Thyroid gland (tissue), 4 donors: Measurements from ENCODE around the gene GPR137B. TPM values are rescaled to one million over a fixed set of nuclear protein-coding genes. Genes with fewer than 3 reads are reported as not detected.

Experiments used
- DNase-seq, 2 donors: peaks; one replicate each; pipeline ENCODE4 v3.0.0-alpha.2; 2019
- H3K27ac ChIP-seq, 3 donors: fragments of 200-600 bp; sonication (generic); 1 replicate in 2 of 3; 2 replicates in 1 of 3; pipeline ENCODE4 v1.5.1; 2016 to 2019; ENCODE audit warnings: mild to moderate bottlenecking in 1 of 3, moderate library complexity in 1 of 3
- H3K27me3 ChIP-seq: fragments of 200-600 bp; sonication (generic); one replicate; pipeline ENCODE4 v1.5.1; 2019
- H3K36me3 ChIP-seq, 2 donors: fragments of 200-600 bp; sonication (generic); one replicate each; pipeline ENCODE4 v1.5.1; 2016 to 2019
- H3K4me1 ChIP-seq, 2 donors: fragments of 200-600 bp; sonication (generic); one replicate each; pipeline ENCODE4 v1.5.1; 2017 to 2019
- H3K4me3 ChIP-seq, 3 donors: fragments of 200-600 bp; sonication (generic); replicated peaks in 1 of 3; 1 replicate in 2 of 3; 2 replicates in 1 of 3; pipeline ENCODE4 v1.5.1; 2016; ENCODE audit warnings: mild to moderate bottlenecking in 1 of 3
- H3K9me3 ChIP-seq: fragments of 200-600 bp; sonication (generic); one replicate; pipeline ENCODE4 v1.5.1; 2017
- CTCF ChIP-seq, 6 experiments: fragments of 200-600 bp in 3 of 6; fragments of 450-650 bp in 3 of 6; sonication (generic) in 3 of 6; IDR thresholded peaks; one replicate each; pipeline ENCODE4 v1.5.1; 2016 to 2019; ENCODE audit warnings: antibody characterized with exemption in 6 of 6, mild to moderate bottlenecking in 2 of 6, inconsistent platforms in 1 of 6, moderate library complexity in 1 of 6
- POLR2A ChIP-seq, 2 donors: fragments of 450-650 bp; IDR thresholded peaks; one replicate each; pipeline ENCODE4 v1.6.1; 2017; ENCODE audit warnings: antibody characterized with exemption in 2 of 2, mild to moderate bottlenecking in 2 of 2, moderate library complexity in 1 of 2
- WGBS, 2 donors: methylation state at CpG; one replicate each; pipeline ENCODE4 v1.1.5; 2017; 5-methylcytosine and 5-hydroxymethylcytosine counted together
- intact Hi-C: fragments of 100-400 bp; cut with DNase I; formaldehyde crosslinking; loops from one replicate; pipeline ENCODE4 v1.15.1; 2023
- total RNA-seq, 4 donors: library from RNA; depleted of rRNA; stranded (reverse); fragments of >200 nt; gene quantifications; one replicate each; pipeline ENCODE4 v1.2.3, GENCODE V29; 2016

The GPR137B gene
- total RNA-seq, 4 donors from 2014 or later = 15.1 to 30.0 (median 15.6) TPM

- no peaks in the 10 kb centered on the region for H3K27me3 ChIP-seq
- H3K9me3 ChIP-seq = no peaks in the 10 kb centered on the region
- H3K36me3 ChIP-seq = no peaks in the 10 kb centered on the region
- WGBS, 2 donors = 81 to 83% methylated on average over 5 of the region's 5 CpGs
- TF ChIP-seq CTCF (IDR thresholded peaks at IDR 0.05) (no peak), POLR2A (IDR thresholded peaks at IDR 0.05) (no peak)
- no peak for DNase-seq
- H3K4me3 ChIP-seq = no peak overlapping the region
- H3K4me1 ChIP-seq = no peaks in the 10 kb centered on the region
- no peak overlapping the region for H3K27ac ChIP-seq
- intact Hi-C loops = no loop called here
Measured at GRCh38 chr1:236173174-236173767, 30.9 kb downstream of the GPR137B start.

GRCh38 chr1:236175642-236176336, 33.5 kb downstream of the GPR137B start:
- Histone ChIP-seq H3K9me3 (no peaks in the 10 kb centered on the region), H3K4me3 (no peak overlapping the region), H3K36me3 (no peaks in the 10 kb centered on the region), H3K27ac (no peak overlapping the region), H3K4me1 (no peaks in the 10 kb centered on the region), H3K27me3 (no peaks in the 10 kb centered on the region)
- TF ChIP-seq POLR2A (IDR thresholded peaks at IDR 0.05) (no peak), CTCF (IDR thresholded peaks at IDR 0.05) (no peak)
- 92 to 93% methylated on average over 12 of the region's 12 CpGs for WGBS, 2 donors
- DNase-seq = no peak
- intact Hi-C loops = no loop called here

GRCh38 chr1:236176337-236177336, 34.3 kb downstream of the GPR137B start:
- H3K4me1 ChIP-seq = no peaks in the 10 kb centered on the region
- intact Hi-C loops = no loop called here
- no peak overlapping the region for H3K27ac ChIP-seq
- no peak for DNase-seq
- WGBS, 2 donors = 74 to 76% methylated on average over 17 to 18 of the region's 18 CpGs
- no peaks in the 10 kb centered on the region for H3K36me3 ChIP-seq
- TF ChIP-seq POLR2A (IDR thresholded peaks at IDR 0.05) (no peak), CTCF (IDR thresholded peaks at IDR 0.05) (no peak)
- no peak overlapping the region for H3K4me3 ChIP-seq
- no peaks in the 10 kb centered on the region for H3K27me3 ChIP-seq
- H3K9me3 ChIP-seq = no peaks in the 10 kb centered on the region

- no peak for DNase-seq
- intact Hi-C loops = no loop called here
- WGBS, 2 donors = 90 to 93% methylated on average over 6 of the region's 6 CpGs
- no peak overlapping the region for H3K4me3 ChIP-seq
- H3K9me3 ChIP-seq = no peaks in the 10 kb centered on the region
- H3K36me3 ChIP-seq = no peaks in the 10 kb centered on the region
- no peak overlapping the region for H3K27ac ChIP-seq
- no peaks in the 10 kb centered on the region for H3K4me1 ChIP-seq
- TF ChIP-seq CTCF (IDR thresholded peaks at IDR 0.05) (no peak), POLR2A (IDR thresholded peaks at IDR 0.05) (no peak)
- no peaks in the 10 kb centered on the region for H3K27me3 ChIP-seq
Measured at GRCh38 chr1:236179634-236180033, 37.3 kb downstream of the GPR137B start.
